SK-N-MC (cell line): ENCODE results near the gene PROSER2.

Experiments used
- EZH2 ChIP-seq: fragments of 200-600 bp; sonication (generic); IDR thresholded peaks from one replicate; pipeline ENCODE4 v1.6.1; 2017; ENCODE audit warnings: antibody characterized with exemption
- FOXP2 ChIP-seq: optimal IDR thresholded peaks from 2 replicates; pipeline ENCODE3; 2011; ENCODE audit warnings: mild to moderate bottlenecking, moderate library complexity; ENCODE audit not compliant: insufficient read depth; ENCODE audit errors: extremely low read length, control extremely low read depth
- POLR2AphosphoS5 ChIP-seq: IDR thresholded peaks from 2 replicates; pipeline ENCODE4 v1.6.1; 2012; ENCODE audit warnings: mild to moderate bottlenecking, low read depth, low read length, borderline replicate concordance

- TF ChIP-seq POLR2AphosphoS5 (no peak), EZH2 (no peak), FOXP2 (no peak)
These were observed 39.6 kb upstream of the PROSER2 start for GRCh38 chr10:11783558-11783865.
